Activated CD4-positive, alpha-beta T cell treated with anti-CD3 and anti-CD28 coated beads, Interleukin-10, Interleukin-2, amounts not matched to agents 100 ng/mL and 50 ng/mL, durations not matched to agents 16 hours and 8 hours (primary cell): ENCODE measurements around the gene RASGRP3.
"Not testable (repeated sequence)": the region's sequence is repeated elsewhere in the genome, so short reads cannot be mapped to it uniquely, and the experiment has no call there.

ENCODE experiments used
- DNase-seq: peaks from one replicate; pipeline ENCODE4 v3.0.0-alpha.2; 2020

The RASGRP3 gene

GRCh38 chr2:33476131-33476792 is at the start of gene RASGRP3:
Gene RASGRP3 (plus strand): TSS chr2:33476649. CDS start chr2:33515137, 38,488 bp downstream.
- peak; percentile 83 for DNase-seq

GRCh38 chr2:33426666-33427231 is 49.7 kb upstream of the RASGRP3 start:
- no peak for DNase-seq

- DNase-seq = no peak
Measured at GRCh38 chr2:33430077-33430476, 46.4 kb upstream of the RASGRP3 start.

GRCh38 chr2:33430856-33431255 is 45.6 kb upstream of the RASGRP3 start:
- no peak for DNase-seq

GRCh38 chr2:33432871-33433270 is 43.6 kb upstream of the RASGRP3 start:
- no peak for DNase-seq

- DNase-seq = no peak
Measured at GRCh38 chr2:33433279-33434235, 42.9 kb upstream of the RASGRP3 start.

GRCh38 chr2:33435518-33435917 is 40.9 kb upstream of the RASGRP3 start:
- DNase-seq = no peak

GRCh38 chr2:33436083-33436482 is 40.4 kb upstream of the RASGRP3 start:
- DNase-seq = no peak

GRCh38 chr2:33437297-33437696 is 39.2 kb upstream of the RASGRP3 start:
- DNase-seq = no peak

- no peak for DNase-seq
Measured at GRCh38 chr2:33437815-33438214, 38.6 kb upstream of the RASGRP3 start.

- peak; percentile 44 for DNase-seq
Measured at GRCh38 chr2:33441235-33441810, 35.1 kb upstream of the RASGRP3 start.

- DNase-seq = not testable (repeated sequence)
Measured at GRCh38 chr2:33442052-33442451, 34.4 kb upstream of the RASGRP3 start.

GRCh38 chr2:33442528-33443079 is 33.8 kb upstream of the RASGRP3 start:
- no peak for DNase-seq

GRCh38 chr2:33443274-33443829 is 33.1 kb upstream of the RASGRP3 start:
- no peak for DNase-seq

GRCh38 chr2:33444967-33445366 is 31.5 kb upstream of the RASGRP3 start:
- DNase-seq = no peak

GRCh38 chr2:33448220-33448899 is 28.1 kb upstream of the RASGRP3 start:
- DNase-seq = no peak

GRCh38 chr2:33451214-33451613 is 25.2 kb upstream of the RASGRP3 start:
- DNase-seq = no peak

- no peak for DNase-seq
Measured at GRCh38 chr2:33451825-33452224, 24.6 kb upstream of the RASGRP3 start.

GRCh38 chr2:33452545-33452944 is 23.9 kb upstream of the RASGRP3 start:
- DNase-seq = no peak

GRCh38 chr2:33453905-33454479 is 22.5 kb upstream of the RASGRP3 start:
- no peak for DNase-seq

GRCh38 chr2:33457556-33458247 is 18.7 kb upstream of the RASGRP3 start:
- DNase-seq = no peak
